HG02943 (cell line): ENCODE measurements around the gene REPS2.

Source experiments
- ATAC-seq: cut with Tn5 transposase; IDR thresholded peaks from one replicate; pipeline ENCODE4 v1.9.1; 2021; ENCODE audit warnings: mild to moderate bottlenecking, low read depth, moderate library complexity; ENCODE audit not compliant: unreplicated experiment

The REPS2 gene

GRCh38 chrX:17075004-17075403 lies 128.5 kb downstream of the REPS2 start:
- no peak for ATAC-seq

GRCh38 chrX:17077361-17077760 lies 130.9 kb downstream of the REPS2 start:
- ATAC-seq, result no peak

GRCh38 chrX:17078031-17078720 lies 131.7 kb downstream of the REPS2 start:
- ATAC-seq, result no peak

GRCh38 chrX:17081511-17081910 lies 135.1 kb downstream of the REPS2 start:
- no peak for ATAC-seq

GRCh38 chrX:17081968-17082367 lies 135.5 kb downstream of the REPS2 start:
- no peak for ATAC-seq

- ATAC-seq, result no peak
Measured at GRCh38 chrX:17082831-17083230, 136.4 kb downstream of the REPS2 start.

- no peak for ATAC-seq
Measured at GRCh38 chrX:17086317-17086716, 139.9 kb downstream of the REPS2 start.

GRCh38 chrX:17095161-17095560 lies 148.7 kb downstream of the REPS2 start:
- ATAC-seq, result no peak

GRCh38 chrX:17098516-17099247 lies 152.2 kb downstream of the REPS2 start:
- peak; percentile 65 for ATAC-seq

GRCh38 chrX:17104433-17104832 lies 158.0 kb downstream of the REPS2 start:
- ATAC-seq, result no peak

- no peak for ATAC-seq
Measured at GRCh38 chrX:17120816-17121215, 174.4 kb downstream of the REPS2 start.

GRCh38 chrX:17154001-17154400 lies 207.5 kb downstream of the REPS2 start:
- ATAC-seq, result no peak

GRCh38 chrX:17160975-17161374 lies 214.5 kb downstream of the REPS2 start:
- no peak for ATAC-seq

GRCh38 chrX:17161991-17162390 lies 215.5 kb downstream of the REPS2 start:
- no peak for ATAC-seq

GRCh38 chrX:17164079-17164478 lies 217.6 kb downstream of the REPS2 start:
- no peak for ATAC-seq

GRCh38 chrX:17164941-17165340 lies 218.5 kb downstream of the REPS2 start:
- no peak for ATAC-seq

GRCh38 chrX:17167915-17168314 lies 221.5 kb downstream of the REPS2 start:
- no peak for ATAC-seq

GRCh38 chrX:17170973-17171372 lies 224.5 kb downstream of the REPS2 start:
- ATAC-seq, result no peak

GRCh38 chrX:17174671-17175070 lies 228.2 kb downstream of the REPS2 start:
- ATAC-seq, result no peak

GRCh38 chrX:17182317-17182716 lies 235.9 kb downstream of the REPS2 start:
- ATAC-seq, result no peak

- no peak for ATAC-seq
Measured at GRCh38 chrX:17183566-17183965, 237.1 kb downstream of the REPS2 start.

GRCh38 chrX:17185431-17185830 lies 239.0 kb downstream of the REPS2 start:
- no peak for ATAC-seq
